HG03520 (cell line): ENCODE data around the gene OR1F1.
"Not testable (repeated sequence)": the region's sequence is repeated elsewhere in the genome, so short reads cannot be mapped to it uniquely, and the experiment has no call there.

Experiments used
- ATAC-seq: cut with Tn5 transposase; IDR thresholded peaks from one replicate; pipeline ENCODE4 v1.9.1; 2021; ENCODE audit warnings: mild to moderate bottlenecking, moderate library complexity; ENCODE audit not compliant: unreplicated experiment

The OR1F1 gene

GRCh38 chr16:3187798-3188674 lies at the start of gene OR1F1:
OR1F1 (plus strand) TSS chr16:3188204.
- ATAC-seq: no peak

- ATAC-seq: no peak
Observed at GRCh38 chr16:3138342-3138741, 49.7 kb upstream of the OR1F1 start.

GRCh38 chr16:3138823-3139426 lies 49.1 kb upstream of the OR1F1 start:
- ATAC-seq: no peak

- ATAC-seq: not testable (repeated sequence)
Observed at GRCh38 chr16:3139561-3139960, 48.4 kb upstream of the OR1F1 start.

- no peak for ATAC-seq
Observed at GRCh38 chr16:3140603-3141427, 47.2 kb upstream of the OR1F1 start.

- ATAC-seq: no peak
Observed at GRCh38 chr16:3141781-3142311, 46.2 kb upstream of the OR1F1 start.

GRCh38 chr16:3142327-3142726 lies 45.7 kb upstream of the OR1F1 start:
- no peak for ATAC-seq

- no peak for ATAC-seq
Observed at GRCh38 chr16:3142770-3143169, 45.2 kb upstream of the OR1F1 start.

- ATAC-seq: no peak
Observed at GRCh38 chr16:3143189-3143588, 44.8 kb upstream of the OR1F1 start.

- no peak for ATAC-seq
Observed at GRCh38 chr16:3143598-3144320, 44.2 kb upstream of the OR1F1 start.

- no peak for ATAC-seq
Observed at GRCh38 chr16:3144321-3144983, 43.6 kb upstream of the OR1F1 start.

GRCh38 chr16:3145151-3145550 lies 42.9 kb upstream of the OR1F1 start:
- ATAC-seq: no peak

- no peak for ATAC-seq
Observed at GRCh38 chr16:3145660-3146059, 42.3 kb upstream of the OR1F1 start.

- ATAC-seq: no peak
Observed at GRCh38 chr16:3147046-3147756, 40.8 kb upstream of the OR1F1 start.

- no peak for ATAC-seq
Observed at GRCh38 chr16:3147757-3148104, 40.3 kb upstream of the OR1F1 start.

- ATAC-seq: no peak
Observed at GRCh38 chr16:3148256-3149192, 39.5 kb upstream of the OR1F1 start.

GRCh38 chr16:3149193-3149530 lies 38.8 kb upstream of the OR1F1 start:
- no peak for ATAC-seq

- no peak for ATAC-seq
Observed at GRCh38 chr16:3149630-3150345, 38.2 kb upstream of the OR1F1 start.
